Tibial artery (tissue), 4 donors: Measurements from ENCODE around the gene RFLNA.
"Not testable (repeated sequence)": the region's sequence is repeated elsewhere in the genome, so short reads cannot be mapped to it uniquely, and the experiment has no call there.

Experiments
- DNase-seq, 2 donors: peaks; one replicate each; pipeline ENCODE4 v3.0.0-alpha.2; 2019
- H3K27ac ChIP-seq, 2 donors: fragments of 200-600 bp; sonication (generic) in 1 of 2; 1 replicate in 1 of 2; 2 replicates in 1 of 2; pipeline ENCODE4 v1.5.1; 2018 to 2019; ENCODE audit warnings: mild to moderate bottlenecking in 1 of 2
- H3K27me3 ChIP-seq, 2 donors: fragments of 200-600 bp; sonication (generic) in 1 of 2; one replicate each; pipeline versions ENCODE4 v1.5.1 to v1.6.0; 2016 to 2019
- H3K36me3 ChIP-seq, 3 donors: fragments of 200-600 bp; sonication (generic) in 2 of 3; one replicate each; pipeline ENCODE4 v1.5.1; 2016 to 2019; ENCODE audit warnings: mild to moderate bottlenecking in 2 of 3
- H3K4me1 ChIP-seq, 4 donors: fragments of 200-600 bp; sonication (generic) in 2 of 4; 1 replicate in 3 of 4; 2 replicates in 1 of 4; pipeline ENCODE4 v1.5.1; 2016 to 2019
- H3K4me3 ChIP-seq, 2 donors: fragments of 200-600 bp; sonication (generic) in 1 of 2; 1 replicate in 1 of 2; 2 replicates in 1 of 2; pipeline ENCODE4 v1.5.1; 2018 to 2019; ENCODE audit warnings: mild to moderate bottlenecking in 2 of 2
- H3K9me3 ChIP-seq, 3 donors: fragments of 200-600 bp; sonication (generic) in 1 of 3; one replicate each; pipeline ENCODE4 v1.5.1; 2016 to 2019
- intact Hi-C: fragments of 100-400 bp; cut with DNase I; formaldehyde crosslinking; loops from one replicate; pipeline ENCODE4 v1.15.0; 2023; ENCODE audit warnings: low total_unique reads
- TF ChIP-seq, protein P1 (sequence below), 2 experiments: fragments of 200-600 bp in 1 of 2; fragments of 450-650 bp in 1 of 2; IDR thresholded peaks; one replicate each; pipeline ENCODE4 v1.5.1; 2017 to 2019; ENCODE audit warnings: antibody characterized with exemption in 2 of 2, mild to moderate bottlenecking in 1 of 2, moderate library complexity in 1 of 2

The RFLNA gene

DNA sequence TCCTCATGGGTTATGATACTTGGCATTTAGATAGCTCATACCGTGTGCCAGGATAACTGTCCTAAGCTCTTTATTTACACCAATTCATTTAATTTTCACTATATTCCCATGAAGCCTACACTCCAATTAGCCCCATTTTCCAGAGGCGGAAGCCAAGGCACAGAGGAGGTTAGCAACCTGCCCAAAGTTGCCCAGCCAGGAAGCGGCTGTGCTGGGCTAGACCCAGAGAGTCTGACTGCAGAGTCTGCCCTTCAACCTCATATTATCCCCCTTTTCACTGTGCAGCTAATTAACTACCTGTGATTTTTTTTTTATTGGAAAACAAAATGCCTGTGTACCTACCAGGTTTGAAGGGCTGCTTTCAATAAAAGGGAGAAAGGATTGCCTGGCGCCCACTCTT is 2.5 kb downstream of the RFLNA start:
- Histone ChIP-seq H3K27me3 (peaks cover 0 to 29% of the 10 kb centered on the region in 2 donors), H3K4me3 (no peak overlapping the region), H3K9me3 (no peaks in the 10 kb centered on the region), H3K27ac (no peak overlapping the region), H3K36me3 (no peaks in the 10 kb centered on the region), H3K4me1 (peaks cover 0 to 33% (median 26%) of the 10 kb centered on the region in 4 donors)
- intact Hi-C loops, result no loop called here
- DNase-seq, result no peak
- TF ChIP-seq, protein P1, sequence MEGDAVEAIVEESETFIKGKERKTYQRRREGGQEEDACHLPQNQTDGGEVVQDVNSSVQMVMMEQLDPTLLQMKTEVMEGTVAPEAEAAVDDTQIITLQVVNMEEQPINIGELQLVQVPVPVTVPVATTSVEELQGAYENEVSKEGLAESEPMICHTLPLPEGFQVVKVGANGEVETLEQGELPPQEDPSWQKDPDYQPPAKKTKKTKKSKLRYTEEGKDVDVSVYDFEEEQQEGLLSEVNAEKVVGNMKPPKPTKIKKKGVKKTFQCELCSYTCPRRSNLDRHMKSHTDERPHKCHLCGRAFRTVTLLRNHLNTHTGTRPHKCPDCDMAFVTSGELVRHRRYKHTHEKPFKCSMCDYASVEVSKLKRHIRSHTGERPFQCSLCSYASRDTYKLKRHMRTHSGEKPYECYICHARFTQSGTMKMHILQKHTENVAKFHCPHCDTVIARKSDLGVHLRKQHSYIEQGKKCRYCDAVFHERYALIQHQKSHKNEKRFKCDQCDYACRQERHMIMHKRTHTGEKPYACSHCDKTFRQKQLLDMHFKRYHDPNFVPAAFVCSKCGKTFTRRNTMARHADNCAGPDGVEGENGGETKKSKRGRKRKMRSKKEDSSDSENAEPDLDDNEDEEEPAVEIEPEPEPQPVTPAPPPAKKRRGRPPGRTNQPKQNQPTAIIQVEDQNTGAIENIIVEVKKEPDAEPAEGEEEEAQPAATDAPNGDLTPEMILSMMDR (IDR thresholded peaks at IDR 0.05), result no peak

DNA sequence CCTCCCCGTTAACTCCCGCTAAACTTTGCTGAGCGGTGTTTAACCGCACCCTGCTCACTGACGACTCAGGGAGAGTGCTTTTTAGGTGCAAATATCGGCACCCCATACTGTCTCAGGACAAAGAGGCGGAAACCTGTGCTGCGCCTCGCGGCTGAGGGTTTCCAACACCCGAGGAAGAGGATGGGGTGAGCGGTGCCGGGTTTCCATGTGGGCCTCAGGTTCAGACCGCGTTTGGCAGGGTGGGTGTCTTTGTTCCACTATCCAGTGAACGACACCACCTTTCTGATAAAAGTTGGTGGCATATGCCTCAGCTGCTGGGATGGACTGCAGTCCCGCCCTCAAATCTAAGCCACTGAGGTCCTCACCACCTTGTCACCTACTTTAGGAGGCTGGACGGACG is 3.0 kb downstream of the RFLNA start:
- Histone ChIP-seq H3K4me1 (peaks cover 0 to 33% (median 26%) of the 10 kb centered on the region in 4 donors), H3K27me3 (peaks cover 0 to 30% of the 10 kb centered on the region in 2 donors), H3K36me3 (no peaks in the 10 kb centered on the region), H3K9me3 (no peaks in the 10 kb centered on the region), H3K27ac (no peak overlapping the region), H3K4me3 (no peak overlapping the region)
- DNase-seq, result no peak
- intact Hi-C loops, result no loop called here
- TF ChIP-seq, protein P1 (IDR thresholded peaks at IDR 0.05), result no peak

DNA sequence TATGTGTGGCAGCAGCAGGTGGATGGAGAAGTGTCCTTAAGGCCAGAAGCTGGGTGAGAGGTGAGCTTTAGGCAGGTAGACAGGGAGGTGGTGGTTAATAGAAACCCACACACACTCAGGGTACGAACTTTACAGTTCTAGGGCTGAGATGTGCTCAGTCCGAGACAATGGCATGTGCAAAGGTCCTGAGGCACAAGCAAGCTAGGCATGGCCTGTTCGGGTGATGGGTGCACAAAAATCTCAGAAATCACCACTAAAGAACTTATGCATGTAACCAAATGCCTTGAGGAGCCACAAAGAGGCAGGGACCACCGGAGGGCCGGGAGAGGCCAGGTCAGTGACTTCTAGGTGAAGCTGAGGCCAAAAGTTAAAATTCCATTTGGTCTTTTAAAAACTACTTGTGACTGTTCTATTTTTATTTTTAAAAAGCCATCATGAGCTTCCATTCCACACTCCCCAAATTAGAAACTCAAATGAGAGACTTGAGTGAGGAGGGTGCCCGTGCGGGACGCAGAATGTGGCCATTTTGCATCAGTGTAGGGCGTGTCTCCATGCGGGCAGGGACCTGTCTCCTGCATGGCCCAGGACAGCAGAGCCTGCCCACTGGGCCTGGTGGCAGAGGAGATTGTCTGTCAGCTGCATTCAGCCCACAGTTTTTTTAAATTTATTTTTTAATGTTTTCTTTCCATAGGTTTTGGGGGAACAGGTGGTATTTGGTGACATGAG is 4.0 kb downstream of the RFLNA start:
- intact Hi-C loops, result no loop called here

DNA sequence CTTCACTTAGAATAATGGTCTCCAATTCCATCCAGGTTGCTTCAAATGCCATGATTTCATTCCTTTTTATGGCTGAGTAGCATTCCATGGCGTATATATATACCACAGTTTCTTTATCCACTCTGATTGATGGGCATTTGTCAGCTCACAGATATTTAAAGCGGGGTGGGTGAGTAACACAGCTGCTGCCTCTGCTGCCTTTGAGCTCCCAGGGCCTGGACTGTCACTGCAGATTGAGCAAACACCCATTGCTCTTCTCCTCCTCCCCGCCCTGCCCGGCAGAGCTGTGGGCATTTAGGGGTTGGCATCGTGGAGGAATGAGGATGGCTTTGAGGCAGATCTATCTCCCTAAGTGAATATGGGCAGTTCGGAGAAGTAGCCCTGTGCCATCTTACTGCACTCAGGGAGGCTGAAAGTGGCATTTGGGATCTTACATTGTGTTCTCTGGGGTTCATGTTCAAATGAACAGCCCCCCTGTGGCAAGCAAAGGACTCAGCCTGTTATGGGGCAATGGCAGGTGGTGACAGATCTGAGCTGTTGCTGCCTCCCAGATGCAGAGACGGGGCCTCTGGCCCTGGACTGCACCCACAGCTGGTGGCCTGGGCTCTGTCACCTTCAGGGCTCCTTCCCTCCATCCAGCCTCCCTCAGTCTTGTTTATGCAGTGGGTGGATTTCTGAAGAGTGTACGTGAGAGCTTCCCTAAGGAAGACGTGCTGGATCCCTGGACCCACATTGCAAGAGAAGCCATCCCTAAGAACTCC is 4.9 kb downstream of the RFLNA start:
- Histone ChIP-seq H3K4me1 (peaks cover 0 to 26% (median 23%) of the 10 kb centered on the region in 4 donors), H3K36me3 (no peaks in the 10 kb centered on the region), H3K27ac (no peak overlapping the region), H3K4me3 (no peak overlapping the region), H3K27me3 (peaks cover 0 to 34% of the 10 kb centered on the region in 2 donors), H3K9me3 (no peaks in the 10 kb centered on the region)
- TF ChIP-seq, protein P1 (IDR thresholded peaks at IDR 0.05), result no peak
- intact Hi-C loops, result no loop called here
- DNase-seq, result no peak

More for the DNA sequence above, 4.0 kb downstream of the RFLNA start:
- H3K27ac ChIP-seq, result no peak overlapping the region
- peaks cover 0 to 33% (median 26%) of the 10 kb centered on the region in 4 donors for H3K4me1 ChIP-seq
- H3K9me3 ChIP-seq, result no peaks in the 10 kb centered on the region
- TF ChIP-seq, protein P1 (IDR thresholded peaks at IDR 0.05), result no peak
- H3K36me3 ChIP-seq, result no peaks in the 10 kb centered on the region
- no peak overlapping the region for H3K4me3 ChIP-seq
- H3K27me3 ChIP-seq, result peaks cover 0 to 38% of the 10 kb centered on the region in 2 donors
- DNase-seq, result no peak

DNA sequence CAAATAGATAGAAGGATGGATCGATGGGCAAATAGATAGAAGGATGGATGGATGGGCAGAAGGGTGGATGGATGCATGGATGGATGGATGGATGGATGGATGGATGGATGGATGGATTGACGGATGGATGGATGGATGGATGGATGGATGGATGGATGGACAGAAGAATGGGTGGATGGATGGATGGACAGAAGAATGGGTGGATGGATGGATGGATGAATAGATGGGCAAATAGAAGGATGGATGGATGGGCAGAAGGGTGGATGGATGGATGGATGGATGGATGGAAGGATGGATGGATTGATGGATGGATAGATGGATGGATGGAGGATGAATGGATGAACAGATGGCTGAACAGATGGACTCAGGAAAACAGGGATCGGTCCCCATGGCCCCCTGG is 5.8 kb downstream of the RFLNA start:
- Histone ChIP-seq H3K4me1 (peaks cover 0 to 19% (median 16%) of the 10 kb centered on the region in 4 donors), H3K27me3 (peaks cover 0 to 29% of the 10 kb centered on the region in 2 donors)
- H3K27ac ChIP-seq, H3K4me3 ChIP-seq, H3K9me3 ChIP-seq, H3K36me3 ChIP-seq, intact Hi-C loops, DNase-seq: not testable (repeated sequence)

DNA sequence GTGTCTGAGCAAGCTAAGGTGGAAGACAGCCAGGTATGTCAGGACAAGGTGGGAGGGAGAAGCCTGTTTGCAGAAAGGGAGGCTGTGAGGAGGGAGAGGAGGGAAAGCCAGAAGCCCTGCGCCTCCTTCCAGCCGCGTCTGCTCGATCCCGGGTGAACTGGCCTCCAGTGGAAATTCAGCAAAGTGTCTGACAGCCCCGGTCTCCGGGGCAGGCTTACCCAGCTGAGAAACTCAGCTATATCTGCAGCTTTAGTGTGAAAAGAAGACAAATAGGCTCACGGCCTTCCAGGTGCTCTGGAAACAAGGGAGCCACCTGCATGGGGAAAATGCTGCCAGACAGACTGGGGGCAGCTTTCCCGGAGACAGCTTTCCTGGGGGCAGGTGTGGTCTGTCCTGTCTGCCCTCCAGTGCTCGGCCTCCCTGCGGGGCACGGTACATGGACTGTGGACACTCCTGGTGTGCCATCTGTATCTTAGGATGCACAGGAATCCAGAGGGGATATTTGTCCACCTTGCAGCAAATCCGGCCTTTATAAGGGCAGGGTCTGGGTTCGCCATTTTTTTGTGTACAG is 6.3 kb downstream of the RFLNA start:
- Histone ChIP-seq H3K4me1 (peaks cover 0 to 15% (median 13%) of the 10 kb centered on the region in 4 donors), H3K27me3 (peaks cover 0 to 25% of the 10 kb centered on the region in 2 donors), H3K4me3 (no peak overlapping the region), H3K27ac (no peak overlapping the region), H3K9me3 (no peaks in the 10 kb centered on the region), H3K36me3 (no peaks in the 10 kb centered on the region)
- TF ChIP-seq, protein P1 (IDR thresholded peaks at IDR 0.05), result no peak
- intact Hi-C loops, result no loop called here
- no peak for DNase-seq
